DND-41 (cell line): ENCODE results near the gene SENP1.

Source experiments
- ATAC-seq: fragments of 200-7000 bp; cut with Tn5 transposase; 3 replicates; pipeline ENCODE4 v1.9.1; 2021; ENCODE audit warnings: low read depth; ENCODE audit not compliant: insufficient read depth
- DNase-seq: peaks from one replicate; pipeline ENCODE4 v3.0.0-alpha.2; 2020
- H2AFZ ChIP-seq: 2 replicates; pipeline ENCODE4 v1.6.0; 2012; ENCODE audit warnings: low read depth, low read length
- H3K27ac ChIP-seq: 2 replicates; pipeline ENCODE4 v1.5.1; 2012; ENCODE audit warnings: low read length, inconsistent platforms
- H3K27me3 ChIP-seq: fragments of 200-600 bp; sonication (generic); 2 replicates; pipeline ENCODE4 v1.6.0; 2012; ENCODE audit warnings: low read length, mild to moderate bottlenecking, inconsistent platforms; ENCODE audit not compliant: insufficient read depth, poor library complexity
- H3K36me3 ChIP-seq: 2 replicates; pipeline ENCODE4 v1.5.1; 2012; ENCODE audit warnings: low read length, inconsistent platforms; ENCODE audit not compliant: insufficient read depth
- H3K4me1 ChIP-seq: 2 replicates; pipeline ENCODE4 v1.5.1; 2012; ENCODE audit warnings: mild to moderate bottlenecking, low read length; ENCODE audit not compliant: insufficient read depth
- H3K4me2 ChIP-seq: 2 replicates; pipeline ENCODE4 v1.6.0; 2012; ENCODE audit warnings: mild to moderate bottlenecking, moderate library complexity, low read length, inconsistent platforms; ENCODE audit not compliant: insufficient read depth
- H3K4me3 ChIP-seq, 2 experiments: fragments of 200-600 bp in 1 of 2; shearing (Covaris generic) in 1 of 2; 2 replicates each; pipeline ENCODE4 v1.5.1; 2012 to 2016; ENCODE audit warnings: inconsistent platforms in 2 of 2, low read length in 2 of 2, mild to moderate bottlenecking in 2 of 2, low read depth in 1 of 2, moderate library complexity in 1 of 2
- H3K79me2 ChIP-seq: 2 replicates; pipeline ENCODE4 v1.6.0; 2012; ENCODE audit warnings: low read length, inconsistent platforms; ENCODE audit not compliant: insufficient read depth
- H3K9ac ChIP-seq: 2 replicates; pipeline ENCODE4 v1.6.0; 2012; ENCODE audit warnings: low read depth, mild to moderate bottlenecking, inconsistent platforms, low read length, moderate library complexity
- H3K9me3 ChIP-seq: 2 replicates; pipeline ENCODE4 v1.5.1; 2012; ENCODE audit warnings: low read length, moderate library complexity, mild to moderate bottlenecking, inconsistent platforms; ENCODE audit not compliant: insufficient read depth, severe bottlenecking
- H4K20me1 ChIP-seq: 2 replicates; pipeline ENCODE4 v1.6.0; 2012; ENCODE audit warnings: low read length; ENCODE audit not compliant: insufficient read depth
- CTCF ChIP-seq: IDR thresholded peaks from 2 replicates; pipeline ENCODE4 v1.5.1; 2012; ENCODE audit warnings: borderline replicate concordance, low read length, moderate library complexity, mild to moderate bottlenecking; ENCODE audit not compliant: poor library complexity, severe bottlenecking; ENCODE audit errors: extremely low read depth
- EZH2 ChIP-seq: IDR thresholded peaks from 3 replicates; pipeline ENCODE4 v1.6.1; 2012; ENCODE audit warnings: borderline replicate concordance, low read depth, mild to moderate bottlenecking, moderate library complexity, low read length, inconsistent platforms; ENCODE audit not compliant: severe bottlenecking

The SENP1 gene

DNA sequence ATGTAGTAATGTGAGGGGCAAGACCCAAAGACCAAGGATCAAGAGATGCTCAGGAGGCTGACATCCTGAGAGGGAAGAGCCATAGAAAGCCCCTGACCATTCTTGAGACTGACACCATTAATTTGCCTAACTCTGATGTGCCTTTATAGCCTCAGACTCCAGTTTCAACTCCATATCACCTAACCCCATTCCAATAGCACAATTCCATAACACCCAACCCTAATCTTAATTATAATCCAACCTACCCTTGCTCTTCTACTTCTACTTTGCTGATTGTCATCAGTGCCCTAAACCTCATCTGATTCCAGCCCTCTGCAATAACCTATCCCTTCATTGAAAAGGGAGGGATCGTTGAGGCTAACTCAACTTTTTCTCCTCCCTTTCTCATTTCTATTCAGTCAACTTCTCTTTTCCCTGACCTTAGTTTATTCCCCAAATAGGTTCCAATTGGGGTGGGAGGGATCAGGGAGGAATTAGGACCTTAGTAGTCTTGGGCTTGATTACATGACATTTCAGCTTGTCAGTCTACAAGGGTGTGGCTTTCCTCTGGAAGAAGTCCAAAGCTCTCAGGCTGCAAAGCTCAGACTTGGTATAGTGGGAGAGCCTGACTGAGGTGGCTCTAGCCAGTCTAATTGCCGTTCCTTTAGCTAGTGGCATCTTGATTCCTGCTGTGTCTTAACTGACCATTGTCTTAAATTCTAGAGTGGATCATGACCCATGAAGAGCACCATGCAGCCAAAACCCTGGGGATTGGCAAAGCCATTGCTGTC, 16.4 kb upstream of the SENP1 start:
- TF ChIP-seq EZH2 (no peak), CTCF (no peak)
- Histone ChIP-seq H3K4me2 (no peak overlapping the region), H3K4me1 (peaks cover 21% of the 10 kb centered on the region), H3K79me2 (no peaks in the 10 kb centered on the region), H3K36me3 (peaks cover 4% of the 10 kb centered on the region; the same call in 1 of the 2 replicates), H3K9me3 (no peaks in the 10 kb centered on the region), H3K9ac (no peak overlapping the region), H3K27ac (no peak overlapping the region), H4K20me1 (no peaks in the 10 kb centered on the region), H2AFZ (no peak overlapping the region), H3K4me3 (no peak overlapping the region), H3K27me3 (no peaks in the 10 kb centered on the region)
- DNase-seq (no peak), ATAC-seq (no peak)

- no peak overlapping the region for H2AFZ ChIP-seq
- H3K4me2 ChIP-seq: no peak overlapping the region
- peaks cover 21% of the 10 kb centered on the region for H3K4me1 ChIP-seq
- no peaks in the 10 kb centered on the region for H3K9me3 ChIP-seq
- no peak overlapping the region for H3K9ac ChIP-seq
- TF ChIP-seq CTCF: no peak
- TF ChIP-seq EZH2: no peak
- H4K20me1 ChIP-seq: no peaks in the 10 kb centered on the region
- no peak for DNase-seq
- H3K79me2 ChIP-seq: no peaks in the 10 kb centered on the region
- no peaks in the 10 kb centered on the region for H3K27me3 ChIP-seq
- no peak overlapping the region for H3K27ac ChIP-seq
- H3K36me3 ChIP-seq: peaks cover 4% of the 10 kb centered on the region; the same call in 1 of the 2 replicates
- no peak overlapping the region for H3K4me3 ChIP-seq
- no peak for ATAC-seq
Observed at GRCh38 chr12:48121522-48121921, 15.6 kb upstream of the SENP1 start.

DNA sequence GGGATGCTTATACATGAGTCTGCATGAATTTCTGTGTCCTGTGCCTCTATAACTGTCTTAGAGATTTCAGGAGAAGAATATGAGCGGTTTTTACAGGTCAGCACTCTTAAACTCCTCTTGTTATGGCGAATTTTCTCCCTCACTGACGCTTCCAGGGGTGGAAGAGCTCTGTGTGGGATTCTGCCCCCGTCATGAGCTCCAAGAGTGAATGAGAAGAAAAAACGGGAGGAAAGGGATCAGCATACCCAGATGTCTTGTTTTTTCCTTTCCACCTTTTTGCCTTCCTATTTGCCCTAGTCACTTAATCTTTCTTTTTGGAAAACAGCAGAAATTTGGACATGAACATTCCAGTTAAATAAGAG, 13.9 kb upstream of the SENP1 start:
- Histone ChIP-seq H3K27me3 (no peaks in the 10 kb centered on the region), H3K79me2 (no peaks in the 10 kb centered on the region), H3K36me3 (peaks cover 4% of the 10 kb centered on the region; the same call in 1 of the 2 replicates), H3K4me2 (peak overlapping the region; percentile 63), H3K9ac (peak overlapping the region; percentile 47), H3K9me3 (no peaks in the 10 kb centered on the region), H3K4me3 (peak overlapping the region; percentile 16 to 77; a peak in 3 of 4 replicates), H3K4me1 (peaks cover 21% of the 10 kb centered on the region), H3K27ac (no peak overlapping the region; the same call in 1 of the 2 replicates), H4K20me1 (no peaks in the 10 kb centered on the region), H2AFZ (peak overlapping the region; percentile 71; the same call in 1 of the 2 replicates)
- TF ChIP-seq EZH2 (no peak), CTCF (no peak)
- no peak for ATAC-seq
- no peak for DNase-seq
